Cardiac fibroblast (primary cell): Measurements from ENCODE around the gene CEBPA.
"Not testable (repeated sequence)": the region's sequence is repeated elsewhere in the genome, so short reads cannot be mapped to it uniquely, and the experiment has no call there.

Experiments
- DNase-seq, 2 donors: peaks; one replicate each; pipeline versions ENCODE4 v3.0.0 to v3.0.0-alpha.2; 2010; ENCODE audit warnings: low read depth in 2 of 2
- H3K4me3 ChIP-seq, 2 donors: replicated peaks in 1 of 2; 1 replicate in 1 of 2; 2 replicates in 1 of 2; pipeline ENCODE4 v1.5.1; 2011; ENCODE audit warnings: low read depth in 2 of 2, low read length in 2 of 2, mild to moderate bottlenecking in 2 of 2, moderate library complexity in 1 of 2
- TF ChIP-seq, protein P1 (sequence below): IDR thresholded peaks from one replicate; pipeline ENCODE4 v1.5.1; 2011; ENCODE audit warnings: low read depth, mild to moderate bottlenecking, low read length, inconsistent platforms

Gene CEBPA

DNA sequence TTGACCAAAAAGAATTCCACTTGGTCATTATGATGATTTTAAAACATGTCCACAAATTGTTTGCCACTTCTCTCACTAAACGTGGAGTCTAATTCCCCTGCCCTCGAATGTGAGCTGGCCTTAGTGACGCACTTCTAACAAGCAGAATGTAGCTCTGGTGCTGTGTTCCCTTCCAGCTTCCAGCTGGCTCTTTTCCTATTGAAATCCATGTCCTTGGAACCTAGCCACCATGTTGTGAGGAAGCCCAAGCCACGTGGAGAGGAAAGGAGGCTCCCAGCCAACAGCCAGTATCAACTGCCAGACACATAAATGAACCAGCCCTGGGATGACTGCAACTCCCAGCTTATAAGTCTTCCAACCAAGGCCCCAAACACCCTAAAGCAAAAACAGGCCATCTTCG, 23.6 kb upstream of the CEBPA start:
- H3K4me3 ChIP-seq: no peak overlapping the region
- TF ChIP-seq, protein P1, sequence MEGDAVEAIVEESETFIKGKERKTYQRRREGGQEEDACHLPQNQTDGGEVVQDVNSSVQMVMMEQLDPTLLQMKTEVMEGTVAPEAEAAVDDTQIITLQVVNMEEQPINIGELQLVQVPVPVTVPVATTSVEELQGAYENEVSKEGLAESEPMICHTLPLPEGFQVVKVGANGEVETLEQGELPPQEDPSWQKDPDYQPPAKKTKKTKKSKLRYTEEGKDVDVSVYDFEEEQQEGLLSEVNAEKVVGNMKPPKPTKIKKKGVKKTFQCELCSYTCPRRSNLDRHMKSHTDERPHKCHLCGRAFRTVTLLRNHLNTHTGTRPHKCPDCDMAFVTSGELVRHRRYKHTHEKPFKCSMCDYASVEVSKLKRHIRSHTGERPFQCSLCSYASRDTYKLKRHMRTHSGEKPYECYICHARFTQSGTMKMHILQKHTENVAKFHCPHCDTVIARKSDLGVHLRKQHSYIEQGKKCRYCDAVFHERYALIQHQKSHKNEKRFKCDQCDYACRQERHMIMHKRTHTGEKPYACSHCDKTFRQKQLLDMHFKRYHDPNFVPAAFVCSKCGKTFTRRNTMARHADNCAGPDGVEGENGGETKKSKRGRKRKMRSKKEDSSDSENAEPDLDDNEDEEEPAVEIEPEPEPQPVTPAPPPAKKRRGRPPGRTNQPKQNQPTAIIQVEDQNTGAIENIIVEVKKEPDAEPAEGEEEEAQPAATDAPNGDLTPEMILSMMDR: no peak
- peak; percentile 43 to 93 for DNase-seq

DNA sequence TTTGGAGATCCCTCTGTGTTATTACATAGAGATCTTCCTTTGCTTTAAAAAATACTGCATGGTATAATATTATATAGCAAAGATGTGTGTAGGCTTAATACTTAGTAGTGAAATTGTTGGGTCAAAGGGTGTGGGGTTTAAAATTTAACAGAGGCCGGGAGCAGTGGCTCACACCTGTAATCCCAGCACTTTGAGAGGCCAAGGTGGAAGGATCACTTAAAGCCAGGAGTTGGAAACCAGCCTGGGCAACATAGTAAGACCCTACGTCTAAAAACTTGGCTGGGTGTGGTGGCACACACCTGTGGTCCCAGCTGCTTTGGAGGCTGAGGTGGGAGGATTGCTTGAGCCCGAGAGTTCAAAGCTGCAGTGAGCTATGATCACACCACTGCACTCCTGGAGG, 22.3 kb upstream of the CEBPA start:
- H3K4me3 ChIP-seq: no peak overlapping the region
- DNase-seq: no peak
- TF ChIP-seq, protein P1: no peak

- H3K4me3 ChIP-seq: no peak overlapping the region
- TF ChIP-seq, protein P1: no peak
- no peak for DNase-seq
These were observed 20.9 kb upstream of the CEBPA start for GRCh38 chr19:33323093-33323820.

DNA sequence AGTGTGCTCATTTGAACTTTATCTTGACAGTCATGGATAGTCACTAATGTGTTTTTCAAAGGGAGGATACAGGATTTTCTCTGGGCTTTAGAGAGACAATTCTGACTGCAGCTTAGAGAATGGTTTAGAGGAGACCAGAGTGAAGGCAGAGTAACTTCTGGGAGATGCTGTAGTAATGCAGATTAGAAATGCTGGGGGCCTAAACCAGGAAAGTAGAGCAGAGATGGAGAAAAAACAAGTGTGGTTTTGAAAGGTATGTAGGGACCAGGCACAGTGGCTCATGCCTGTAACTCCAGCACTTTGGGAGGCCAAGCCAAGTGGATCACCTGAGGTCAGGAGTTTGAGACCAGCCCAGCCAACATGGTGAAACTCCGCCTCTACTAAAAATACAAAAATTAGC, 18.3 kb upstream of the CEBPA start:
- no peak for DNase-seq

DNA sequence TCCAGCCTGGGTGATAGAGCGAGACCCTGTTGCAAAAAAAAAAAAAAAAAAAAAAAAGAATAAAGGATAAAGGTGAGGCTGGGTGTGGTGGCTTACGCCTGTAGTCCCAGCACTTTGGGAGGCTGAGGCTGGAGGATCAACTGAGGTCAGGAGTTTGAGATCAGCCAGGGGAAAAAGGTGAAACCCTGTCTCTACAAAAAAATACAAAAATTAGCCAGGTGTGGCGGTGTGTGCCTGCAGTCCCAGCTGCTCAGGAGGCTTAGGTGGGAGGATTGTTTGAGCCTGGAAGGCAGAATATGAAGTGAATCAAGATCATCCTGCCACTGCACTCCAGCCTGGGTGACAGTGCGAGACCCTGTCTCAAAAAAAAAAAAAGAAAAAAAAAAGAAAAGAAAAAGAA, 15.7 kb upstream of the CEBPA start:
- H3K4me3 ChIP-seq, DNase-seq: not testable (repeated sequence)

More for the DNA sequence above, 18.3 kb upstream of the CEBPA start:
- no peak overlapping the region for H3K4me3 ChIP-seq
- TF ChIP-seq, protein P1: no peak

DNA sequence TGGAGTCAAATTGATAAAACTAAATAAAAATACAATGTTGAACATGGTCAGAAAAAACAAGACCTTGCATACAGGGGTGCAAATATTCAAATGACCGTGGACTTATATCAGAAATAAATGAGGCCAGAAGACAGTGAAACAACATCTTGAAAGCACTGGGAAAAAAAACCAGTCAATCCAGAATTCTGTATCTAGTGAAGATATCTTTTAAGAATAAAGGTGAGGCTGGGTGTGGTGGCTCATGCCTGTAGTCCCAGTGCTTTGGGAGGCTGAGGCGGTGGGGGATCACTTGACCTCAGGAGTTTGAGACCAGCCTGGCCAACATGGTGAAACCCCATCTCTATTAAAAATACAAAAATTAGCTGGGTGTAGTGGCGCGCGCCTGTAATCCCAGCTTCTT, 15.2 kb upstream of the CEBPA start:
- TF ChIP-seq, protein P1: no peak
- no peak for DNase-seq
- H3K4me3 ChIP-seq: no peak overlapping the region

GRCh38 chr19:33316541-33317264, 14.4 kb upstream of the CEBPA start:
- TF ChIP-seq, protein P1: no peak
- DNase-seq: no peak
- no peak overlapping the region for H3K4me3 ChIP-seq

DNA sequence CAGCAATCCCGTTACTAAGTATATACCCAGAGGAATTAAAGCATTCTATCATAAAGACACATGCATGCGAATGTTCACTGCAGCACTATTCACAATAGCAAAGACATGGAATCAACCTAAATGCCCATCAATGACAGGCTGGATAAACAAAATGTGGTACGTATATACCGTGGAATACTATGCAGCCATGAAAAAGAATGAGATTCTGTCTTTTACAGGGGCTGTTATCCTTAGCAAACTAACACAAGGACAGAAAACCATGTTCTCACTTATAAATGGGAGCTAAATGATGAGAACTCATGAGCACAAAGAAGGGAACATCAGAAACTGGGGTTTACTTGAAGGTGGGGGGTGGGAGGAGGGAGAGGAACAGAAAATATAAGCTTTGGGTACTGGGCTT, 10.5 kb upstream of the CEBPA start:
- DNase-seq, H3K4me3 ChIP-seq: not testable (repeated sequence)
